Endothelial cell of umbilical vein (primary cell): ENCODE measurements around the gene CPSF3.

Experiments
- EZH2 ChIP-seq: IDR thresholded peaks from 2 replicates; pipeline ENCODE4 v1.6.1; 2012; ENCODE audit warnings: borderline replicate concordance, low read depth, mild to moderate bottlenecking, moderate library complexity, low read length, inconsistent platforms; ENCODE audit not compliant: severe bottlenecking
- MYC ChIP-seq: IDR thresholded peaks from one replicate; pipeline ENCODE4 v1.6.1; 2011; ENCODE audit warnings: mild to moderate bottlenecking, low read depth, low read length
- POLR2A ChIP-seq: IDR thresholded peaks from 2 replicates; pipeline ENCODE4 v1.6.1; 2012; ENCODE audit warnings: low read depth, mild to moderate bottlenecking, control low read depth, low read length
- POLR2AphosphoS5 ChIP-seq: IDR thresholded peaks from 2 replicates; pipeline ENCODE4 v1.6.1; 2012; ENCODE audit warnings: low read depth, mild to moderate bottlenecking, control low read depth, low read length, moderate library complexity; ENCODE audit not compliant: insufficient read depth
- TF ChIP-seq, protein P1 (sequence below), 2 donors: IDR thresholded peaks; 1 replicate in 1 of 2; 2 replicates in 1 of 2; pipeline ENCODE4 v1.5.1; 2011; ENCODE audit warnings: low read length in 2 of 2, mild to moderate bottlenecking in 2 of 2, moderate library complexity in 2 of 2, control low read depth in 1 of 2, inconsistent platforms in 1 of 2, low read depth in 1 of 2; ENCODE audit not compliant: insufficient read depth in 1 of 2; ENCODE audit errors: extremely low read depth in 1 of 2

DNA sequence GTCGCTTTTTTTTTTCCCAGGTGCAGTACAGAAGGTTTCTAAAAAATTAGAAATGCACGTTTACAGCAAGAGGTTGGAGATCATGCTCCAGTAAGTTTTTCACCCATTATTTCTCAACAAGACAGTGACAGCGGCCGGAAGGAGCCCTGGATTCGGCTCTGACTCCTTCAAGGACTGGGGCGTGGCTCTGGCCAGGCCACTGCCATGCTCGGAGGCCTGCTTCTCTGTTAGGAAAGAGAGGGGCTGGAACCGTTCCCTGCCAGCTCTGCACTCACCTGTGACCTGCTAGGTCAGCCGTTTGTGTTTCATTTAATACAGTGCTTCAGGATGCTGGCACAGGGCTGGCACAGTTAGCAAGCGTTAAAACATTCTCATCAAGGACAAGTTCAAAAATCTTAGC is 44.2 kb downstream of the CPSF3 start:
- TF ChIP-seq POLR2AphosphoS5 = no peak
- TF ChIP-seq, protein P1, sequence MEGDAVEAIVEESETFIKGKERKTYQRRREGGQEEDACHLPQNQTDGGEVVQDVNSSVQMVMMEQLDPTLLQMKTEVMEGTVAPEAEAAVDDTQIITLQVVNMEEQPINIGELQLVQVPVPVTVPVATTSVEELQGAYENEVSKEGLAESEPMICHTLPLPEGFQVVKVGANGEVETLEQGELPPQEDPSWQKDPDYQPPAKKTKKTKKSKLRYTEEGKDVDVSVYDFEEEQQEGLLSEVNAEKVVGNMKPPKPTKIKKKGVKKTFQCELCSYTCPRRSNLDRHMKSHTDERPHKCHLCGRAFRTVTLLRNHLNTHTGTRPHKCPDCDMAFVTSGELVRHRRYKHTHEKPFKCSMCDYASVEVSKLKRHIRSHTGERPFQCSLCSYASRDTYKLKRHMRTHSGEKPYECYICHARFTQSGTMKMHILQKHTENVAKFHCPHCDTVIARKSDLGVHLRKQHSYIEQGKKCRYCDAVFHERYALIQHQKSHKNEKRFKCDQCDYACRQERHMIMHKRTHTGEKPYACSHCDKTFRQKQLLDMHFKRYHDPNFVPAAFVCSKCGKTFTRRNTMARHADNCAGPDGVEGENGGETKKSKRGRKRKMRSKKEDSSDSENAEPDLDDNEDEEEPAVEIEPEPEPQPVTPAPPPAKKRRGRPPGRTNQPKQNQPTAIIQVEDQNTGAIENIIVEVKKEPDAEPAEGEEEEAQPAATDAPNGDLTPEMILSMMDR (IDR thresholded peaks at IDR 0.05; ENCODE audit: extremely low read depth in 1 of 2, insufficient read depth in 1 of 2, low read depth in 1 of 2, low read length in 2 of 2) = no peak
- no peak for TF ChIP-seq MYC
- no peak for TF ChIP-seq EZH2
- TF ChIP-seq POLR2A = no peak
